ENCODE measurements around the gene NAV2. TPM values are rescaled to one million over a fixed set of nuclear protein-coding genes. Genes with fewer than 3 reads are reported as not detected.

NAV2 gene
- total RNA-seq, 1 experiment from 2014 or later = 22.7 TPM

DNA sequence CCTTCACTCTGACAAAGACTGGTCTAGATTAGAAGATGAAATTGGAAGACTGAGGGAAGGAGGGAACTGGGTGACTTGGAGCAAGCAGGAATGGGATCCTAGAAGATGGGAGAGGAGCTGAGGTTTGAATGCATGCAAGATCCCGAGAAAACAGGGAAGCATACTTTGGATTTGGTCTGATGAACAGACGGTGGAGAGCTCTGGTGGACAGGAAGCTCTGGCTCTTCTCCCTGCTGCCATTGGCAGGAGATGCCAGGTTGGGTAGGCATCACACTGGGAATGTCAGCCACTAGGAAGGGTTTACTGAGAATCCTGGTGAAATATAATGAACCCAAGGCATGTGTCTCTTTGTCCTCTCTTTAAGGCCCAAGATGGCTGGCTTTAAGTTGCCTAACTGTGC, 16.5 kb downstream of the NAV2 start:
- intact Hi-C loops (cut with micrococcal nuclease; ENCODE audit: unreplicated experiment) (no loop called here), in situ Hi-C loops (cut with HindIII; ENCODE audit: low pct_unique_long_range_greater_than_20kb, low sequenced_read_pairs) (no loop called here)
- ATAC-seq (no peak), DNase-seq (ENCODE audit: low read depth, low spot score) (no peak)
- BruUV-seq (replicated peaks) = no TSS peak
- Histone ChIP-seq H3K4me1 (ENCODE audit: control insufficient read depth, insufficient read depth, low read length) (no peaks in the 10 kb centered on the region), H3K27me3 (ENCODE audit: control insufficient read depth, insufficient read depth, low read length) (no peaks in the 10 kb centered on the region), H3K9me3 (ENCODE audit: control insufficient read depth, insufficient read depth, low read depth, low read length) (no peaks in the 10 kb centered on the region), H3K36me3 (ENCODE audit: control insufficient read depth, insufficient read depth, low read length) (no peaks in the 10 kb centered on the region), H3K4me3 (ENCODE audit: low read depth in 2 of 2, low read length in 2 of 2) (no peak overlapping the region), H3K27ac (ENCODE audit: low read length) (no peak overlapping the region)
- ChIA-PET POLR2A (no interaction called here), CTCF (no interaction called here)
- TF ChIP-seq TCF7L2 (IDR thresholded peaks at IDR 0.05; ENCODE audit: low read depth, low read length) (no peak), POLR2AphosphoS5 (IDR thresholded peaks at IDR 0.05; ENCODE audit: low read depth, low read length) (no peak), SIN3A (IDR thresholded peaks at IDR 0.05; ENCODE audit: borderline replicate concordance, insufficient read depth, low read depth, low read length) (no peak)
- TF ChIP-seq, protein P1, sequence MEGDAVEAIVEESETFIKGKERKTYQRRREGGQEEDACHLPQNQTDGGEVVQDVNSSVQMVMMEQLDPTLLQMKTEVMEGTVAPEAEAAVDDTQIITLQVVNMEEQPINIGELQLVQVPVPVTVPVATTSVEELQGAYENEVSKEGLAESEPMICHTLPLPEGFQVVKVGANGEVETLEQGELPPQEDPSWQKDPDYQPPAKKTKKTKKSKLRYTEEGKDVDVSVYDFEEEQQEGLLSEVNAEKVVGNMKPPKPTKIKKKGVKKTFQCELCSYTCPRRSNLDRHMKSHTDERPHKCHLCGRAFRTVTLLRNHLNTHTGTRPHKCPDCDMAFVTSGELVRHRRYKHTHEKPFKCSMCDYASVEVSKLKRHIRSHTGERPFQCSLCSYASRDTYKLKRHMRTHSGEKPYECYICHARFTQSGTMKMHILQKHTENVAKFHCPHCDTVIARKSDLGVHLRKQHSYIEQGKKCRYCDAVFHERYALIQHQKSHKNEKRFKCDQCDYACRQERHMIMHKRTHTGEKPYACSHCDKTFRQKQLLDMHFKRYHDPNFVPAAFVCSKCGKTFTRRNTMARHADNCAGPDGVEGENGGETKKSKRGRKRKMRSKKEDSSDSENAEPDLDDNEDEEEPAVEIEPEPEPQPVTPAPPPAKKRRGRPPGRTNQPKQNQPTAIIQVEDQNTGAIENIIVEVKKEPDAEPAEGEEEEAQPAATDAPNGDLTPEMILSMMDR (IDR thresholded peaks at IDR 0.05) = no peak
- TF ChIP-seq, protein P2, sequence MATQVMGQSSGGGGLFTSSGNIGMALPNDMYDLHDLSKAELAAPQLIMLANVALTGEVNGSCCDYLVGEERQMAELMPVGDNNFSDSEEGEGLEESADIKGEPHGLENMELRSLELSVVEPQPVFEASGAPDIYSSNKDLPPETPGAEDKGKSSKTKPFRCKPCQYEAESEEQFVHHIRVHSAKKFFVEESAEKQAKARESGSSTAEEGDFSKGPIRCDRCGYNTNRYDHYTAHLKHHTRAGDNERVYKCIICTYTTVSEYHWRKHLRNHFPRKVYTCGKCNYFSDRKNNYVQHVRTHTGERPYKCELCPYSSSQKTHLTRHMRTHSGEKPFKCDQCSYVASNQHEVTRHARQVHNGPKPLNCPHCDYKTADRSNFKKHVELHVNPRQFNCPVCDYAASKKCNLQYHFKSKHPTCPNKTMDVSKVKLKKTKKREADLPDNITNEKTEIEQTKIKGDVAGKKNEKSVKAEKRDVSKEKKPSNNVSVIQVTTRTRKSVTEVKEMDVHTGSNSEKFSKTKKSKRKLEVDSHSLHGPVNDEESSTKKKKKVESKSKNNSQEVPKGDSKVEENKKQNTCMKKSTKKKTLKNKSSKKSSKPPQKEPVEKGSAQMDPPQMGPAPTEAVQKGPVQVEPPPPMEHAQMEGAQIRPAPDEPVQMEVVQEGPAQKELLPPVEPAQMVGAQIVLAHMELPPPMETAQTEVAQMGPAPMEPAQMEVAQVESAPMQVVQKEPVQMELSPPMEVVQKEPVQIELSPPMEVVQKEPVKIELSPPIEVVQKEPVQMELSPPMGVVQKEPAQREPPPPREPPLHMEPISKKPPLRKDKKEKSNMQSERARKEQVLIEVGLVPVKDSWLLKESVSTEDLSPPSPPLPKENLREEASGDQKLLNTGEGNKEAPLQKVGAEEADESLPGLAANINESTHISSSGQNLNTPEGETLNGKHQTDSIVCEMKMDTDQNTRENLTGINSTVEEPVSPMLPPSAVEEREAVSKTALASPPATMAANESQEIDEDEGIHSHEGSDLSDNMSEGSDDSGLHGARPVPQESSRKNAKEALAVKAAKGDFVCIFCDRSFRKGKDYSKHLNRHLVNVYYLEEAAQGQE (IDR thresholded peaks at IDR 0.05; ENCODE audit: insufficient read depth in 1 of 2, low read depth in 2 of 2, low read length in 1 of 2) = no peak

DNA sequence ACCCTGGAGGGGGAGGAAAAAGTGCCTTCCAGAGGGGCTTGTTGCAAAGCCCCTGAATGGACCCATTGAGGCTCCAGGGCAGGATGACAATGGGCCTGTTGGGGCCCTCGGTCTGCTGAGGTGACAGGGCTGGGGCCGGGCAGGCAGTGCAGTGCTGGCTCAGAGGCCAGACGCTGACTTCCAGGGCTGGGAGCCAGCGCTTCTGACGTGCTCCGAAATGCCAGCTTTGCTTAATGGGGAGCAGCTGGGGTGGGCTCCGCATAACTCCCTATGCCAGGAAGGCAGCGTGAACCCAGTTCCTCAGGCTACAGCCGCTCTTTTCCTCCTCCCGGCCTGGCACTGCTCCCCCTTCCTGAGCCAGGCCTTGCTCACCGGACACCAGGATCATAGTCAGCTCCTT, 17.7 kb downstream of the NAV2 start:
- Histone ChIP-seq H3K9me3 (ENCODE audit: control insufficient read depth, insufficient read depth, low read depth, low read length) (no peaks in the 10 kb centered on the region), H3K36me3 (ENCODE audit: control insufficient read depth, insufficient read depth, low read length) (no peaks in the 10 kb centered on the region), H3K27ac (ENCODE audit: low read length) (no peak overlapping the region), H3K4me3 (ENCODE audit: low read depth in 2 of 2, low read length in 2 of 2) (no peak overlapping the region), H3K27me3 (ENCODE audit: control insufficient read depth, insufficient read depth, low read length) (no peaks in the 10 kb centered on the region), H3K4me1 (ENCODE audit: control insufficient read depth, insufficient read depth, low read length) (no peaks in the 10 kb centered on the region)
- intact Hi-C loops (cut with micrococcal nuclease; ENCODE audit: unreplicated experiment) (no loop called here), in situ Hi-C loops (cut with HindIII; ENCODE audit: low pct_unique_long_range_greater_than_20kb, low sequenced_read_pairs) (no loop called here)
- DNase-seq (ENCODE audit: low read depth, low spot score) (no peak), ATAC-seq (no peak)
- BruUV-seq (replicated peaks) = no TSS peak
- POLR2A ChIA-PET = no interaction called here
- TF ChIP-seq POLR2AphosphoS5 (IDR thresholded peaks at IDR 0.05; ENCODE audit: low read depth, low read length) = no peak
- no peak for TF ChIP-seq TCF7L2 (IDR thresholded peaks at IDR 0.05; ENCODE audit: low read depth, low read length)
- TF ChIP-seq, protein P1 (IDR thresholded peaks at IDR 0.05) = no peak
- no peak for TF ChIP-seq SIN3A (IDR thresholded peaks at IDR 0.05; ENCODE audit: borderline replicate concordance, insufficient read depth, low read depth, low read length)
- TF ChIP-seq, protein P2 (IDR thresholded peaks at IDR 0.05; ENCODE audit: insufficient read depth in 1 of 2, low read depth in 2 of 2, low read length in 1 of 2) = no peak
- CTCF ChIA-PET = no interaction called here
